Parathyroid adenoma (tissue), 2 donors: ENCODE data around the gene TMEM135.

Experiments
- H2AFZ ChIP-seq: fragments of 300-600 bp; sonication (generic); one replicate; pipeline ENCODE4 v1.7.0; 2017; ENCODE audit warnings: antibody characterized with exemption, mild to moderate bottlenecking
- H3K27ac ChIP-seq: fragments of 300-600 bp; sonication (generic); one replicate; pipeline ENCODE4 v1.7.0; 2017
- H3K27me3 ChIP-seq: fragments of 300-600 bp; sonication (generic); one replicate; pipeline ENCODE4 v1.7.0; 2017; ENCODE audit warnings: low read length; ENCODE audit not compliant: control insufficient read depth, insufficient read depth
- H3K36me3 ChIP-seq: fragments of 300-600 bp; sonication (generic); one replicate; pipeline ENCODE4 v1.7.0; 2017; ENCODE audit warnings: low read length; ENCODE audit not compliant: control insufficient read depth, insufficient read depth
- H3K4me1 ChIP-seq: fragments of 300-600 bp; sonication (generic); one replicate; pipeline ENCODE4 v1.7.0; 2017; ENCODE audit warnings: control low read depth
- H3K4me2 ChIP-seq: fragments of 300-600 bp; sonication (generic); one replicate; pipeline ENCODE4 v1.7.0; 2017; ENCODE audit warnings: low read length
- H3K4me3 ChIP-seq: fragments of 300-600 bp; sonication (generic); one replicate; pipeline ENCODE4 v1.7.0; 2017; ENCODE audit warnings: low read depth, low read length
- H3K79me2 ChIP-seq: fragments of 300-600 bp; sonication (generic); one replicate; pipeline ENCODE4 v1.7.0; 2017; ENCODE audit warnings: control low read depth
- H3K9ac ChIP-seq: fragments of 300-600 bp; sonication (generic); one replicate; pipeline ENCODE4 v1.7.0; 2017; ENCODE audit warnings: mild to moderate bottlenecking
- H3K9me3 ChIP-seq: fragments of 300-600 bp; sonication (generic); one replicate; pipeline ENCODE4 v1.7.0; 2017; ENCODE audit warnings: low read length; ENCODE audit not compliant: control insufficient read depth
- CTCF ChIP-seq: fragments of 300-600 bp; sonication (generic); IDR thresholded peaks from one replicate; pipeline ENCODE4 v1.7.0; 2017; ENCODE audit warnings: antibody characterized with exemption, mild to moderate bottlenecking
- donor health status: primary hyperparathyroidism.

The TMEM135 gene

GRCh38 chr11:87116185-87116584, 78.5 kb downstream of the TMEM135 start:
- no peak overlapping the region for H3K9ac ChIP-seq
- H3K4me3 ChIP-seq, result no peak overlapping the region
- H3K9me3 ChIP-seq, result no peaks in the 10 kb centered on the region
- no peak overlapping the region for H2AFZ ChIP-seq
- H3K4me1 ChIP-seq, result peaks cover 8% of the 10 kb centered on the region
- no peaks in the 10 kb centered on the region for H3K27me3 ChIP-seq
- H3K27ac ChIP-seq, result no peak overlapping the region
- no peak for TF ChIP-seq CTCF
- H3K4me2 ChIP-seq, result no peak overlapping the region
- no peaks in the 10 kb centered on the region for H3K36me3 ChIP-seq
- peaks cover 4% of the 10 kb centered on the region for H3K79me2 ChIP-seq

- TF ChIP-seq CTCF, result no peak
- no peak overlapping the region for H3K4me3 ChIP-seq
Measured at GRCh38 chr11:87120937-87121336, 83.2 kb downstream of the TMEM135 start.

GRCh38 chr11:87122852-87123251, 85.1 kb downstream of the TMEM135 start:
- Histone ChIP-seq H3K79me2 (peaks cover 6% of the 10 kb centered on the region), H3K9ac (no peak overlapping the region), H3K4me3 (no peak overlapping the region), H3K9me3 (no peaks in the 10 kb centered on the region), H3K27ac (no peak overlapping the region), H3K4me2 (no peak overlapping the region), H3K4me1 (peaks cover 3% of the 10 kb centered on the region), H2AFZ (no peak overlapping the region), H3K27me3 (no peaks in the 10 kb centered on the region), H3K36me3 (no peaks in the 10 kb centered on the region)
- TF ChIP-seq CTCF, result no peak

More at GRCh38 chr11:87120937-87121336, 83.2 kb downstream of the TMEM135 start:
- H3K9ac ChIP-seq, result no peak overlapping the region
- no peaks in the 10 kb centered on the region for H3K9me3 ChIP-seq
- no peaks in the 10 kb centered on the region for H3K27me3 ChIP-seq
- no peak overlapping the region for H2AFZ ChIP-seq
- peaks cover 6% of the 10 kb centered on the region for H3K79me2 ChIP-seq
- no peak overlapping the region for H3K27ac ChIP-seq
- H3K4me1 ChIP-seq, result peaks cover 3% of the 10 kb centered on the region
- H3K4me2 ChIP-seq, result no peak overlapping the region
- no peaks in the 10 kb centered on the region for H3K36me3 ChIP-seq

DNA sequence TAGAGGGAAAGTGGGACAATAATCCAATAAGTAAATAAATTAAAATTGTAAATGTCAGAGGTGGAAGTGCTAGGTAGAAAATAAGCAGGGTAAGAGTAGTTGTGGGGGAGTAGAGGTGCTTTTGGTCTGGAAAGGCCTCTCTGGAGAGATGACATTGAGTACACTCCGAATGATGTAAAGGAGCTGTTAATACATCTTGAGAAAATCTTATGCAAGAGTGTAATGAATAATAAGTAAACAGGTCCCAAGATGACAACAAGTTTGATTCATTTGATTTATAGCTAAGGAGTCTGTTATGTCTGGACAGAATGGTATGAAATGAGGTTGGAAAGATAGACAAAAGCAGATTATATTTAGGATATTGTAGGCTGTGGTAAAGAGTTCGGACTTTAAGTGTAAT, 87.5 kb downstream of the TMEM135 start:
- Histone ChIP-seq H3K4me3 (no peak overlapping the region), H3K79me2 (peaks cover 2% of the 10 kb centered on the region)
- no peak for TF ChIP-seq CTCF

GRCh38 chr11:87127101-87127500, 89.4 kb downstream of the TMEM135 start:
- Histone ChIP-seq H3K9me3 (no peaks in the 10 kb centered on the region), H3K4me3 (no peak overlapping the region), H2AFZ (no peak overlapping the region), H3K4me2 (no peak overlapping the region), H3K79me2 (no peaks in the 10 kb centered on the region), H3K27ac (no peak overlapping the region), H3K4me1 (no peaks in the 10 kb centered on the region), H3K9ac (no peak overlapping the region), H3K27me3 (no peaks in the 10 kb centered on the region), H3K36me3 (no peaks in the 10 kb centered on the region)
- TF ChIP-seq CTCF, result no peak

More for the DNA sequence above, 87.5 kb downstream of the TMEM135 start:
- H3K4me2 ChIP-seq, result no peak overlapping the region
- H3K27ac ChIP-seq, result no peak overlapping the region
- H2AFZ ChIP-seq, result no peak overlapping the region
- no peaks in the 10 kb centered on the region for H3K4me1 ChIP-seq
- H3K9ac ChIP-seq, result no peak overlapping the region
- H3K27me3 ChIP-seq, result no peaks in the 10 kb centered on the region
- H3K36me3 ChIP-seq, result no peaks in the 10 kb centered on the region
- no peaks in the 10 kb centered on the region for H3K9me3 ChIP-seq
